ENCODE results near the gene HARBI1. TPM values are rescaled to one million over a fixed set of nuclear protein-coding genes. Genes with fewer than 3 reads are reported as not detected.

HARBI1 gene
- total RNA-seq, 1 experiment from 2014 or later: 6.3 TPM

DNA sequence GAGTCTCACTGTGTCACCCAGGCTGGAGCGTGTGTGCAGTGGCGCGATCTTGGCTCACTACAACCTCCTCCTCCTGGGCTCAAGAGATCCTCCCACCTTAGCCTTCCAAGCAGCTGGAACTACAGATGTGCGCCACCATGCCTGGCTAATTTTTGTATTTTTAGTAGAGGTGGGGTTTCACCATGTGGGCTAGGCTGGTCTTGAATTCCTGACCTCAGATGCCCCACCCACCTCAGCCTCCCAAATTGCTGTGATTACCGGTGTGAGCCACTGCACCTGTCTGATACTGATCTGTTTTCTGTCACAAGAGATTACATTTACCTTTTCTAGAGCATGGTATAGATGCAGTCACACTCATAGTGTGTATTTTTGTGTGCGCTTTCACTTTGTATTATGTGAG is 11.9 kb upstream of the HARBI1 start:
- no peak overlapping the region for H3K4me3 Mint-ChIP-seq
- DNase-seq: no peak
- no CpG with 5 or more reads among the region's 6 CpGs for WGBS (ENCODE audit: extremely low coverage, insufficient read length, low lambda C conversion rate)

More for the DNA sequence above, 11.9 kb upstream of the HARBI1 start:
- no peak for TF ChIP-seq CTCF (conservative IDR thresholded peaks at IDR 0.05)
- Histone ChIP-seq H3K79me1 (ENCODE audit: insufficient read depth, low read depth, low read length, poor library complexity, severe bottlenecking) (no peaks in the 10 kb centered on the region), H3K27me3 (ENCODE audit: insufficient read depth, low read length) (no peaks in the 10 kb centered on the region), H3K9me3 (ENCODE audit: control insufficient read depth, low read depth, low read length) (no peaks in the 10 kb centered on the region), H3K4ac (ENCODE audit: low read depth, low read length) (no peak overlapping the region), H4K91ac (ENCODE audit: insufficient read length, low read depth, low read length) (no peak overlapping the region), H4K5ac (ENCODE audit: insufficient read length, low read depth, low read length) (no peak overlapping the region), H3K9ac (ENCODE audit: extremely low read depth, insufficient read length, low read length) (no peak overlapping the region), H2BK12ac (ENCODE audit: insufficient read length, low read depth, low read length) (no peak overlapping the region), H3K23ac (ENCODE audit: insufficient read length, low read depth, low read length) (no peak overlapping the region), H3K18ac (ENCODE audit: insufficient read length, low read depth, low read length) (no peak overlapping the region), H3K23me2 (ENCODE audit: insufficient read length, low read depth, low read length, poor library complexity, severe bottlenecking) (no peaks in the 10 kb centered on the region), H4K8ac (replicated peaks; ENCODE audit: insufficient read length, low read depth, low read length) (no peak overlapping the region), H2BK5ac (ENCODE audit: insufficient read length, low read length) (no peak overlapping the region), H2AFZ (ENCODE audit: low read length) (no peak overlapping the region), H3K4me2 (ENCODE audit: insufficient read depth, insufficient read length, low read length) (no peak overlapping the region), H3K27ac (ENCODE audit: insufficient read length, low read depth, low read length) (no peak overlapping the region), H3K14ac (ENCODE audit: insufficient read depth, low read length) (no peak overlapping the region), H2BK15ac (ENCODE audit: low read depth, low read length) (no peak overlapping the region), H2BK120ac (ENCODE audit: low read depth, low read length, poor library complexity, severe bottlenecking) (no peak overlapping the region), H2AK5ac (ENCODE audit: insufficient read length, low read length) (no peak overlapping the region), H3K4me1 (ENCODE audit: insufficient read depth, low read length) (no peaks in the 10 kb centered on the region), H3K79me2 (ENCODE audit: insufficient read depth, low read length) (no peaks in the 10 kb centered on the region), H2BK20ac (ENCODE audit: low read depth, low read length, poor library complexity, severe bottlenecking) (no peak overlapping the region), H4K20me1 (ENCODE audit: control insufficient read depth, insufficient read depth, insufficient read length) (no peaks in the 10 kb centered on the region), H3K56ac (ENCODE audit: insufficient read length, low read depth, low read length) (no peak overlapping the region), H3T11ph (ENCODE audit: low read length) (no peak overlapping the region)
- Mint-ChIP-seq H3K36me3 (ENCODE audit: insufficient read depth in 1 of 3, low read depth in 3 of 3) (peaks cover 10 to 43% (median 38%) of the 10 kb centered on the region in 3 experiments), H3K27me3 (ENCODE audit: low read depth) (no peaks in the 10 kb centered on the region), H3K9me3 (no peaks in the 10 kb centered on the region), H3K4me1 (peaks cover 5% of the 10 kb centered on the region in 2 experiments; a peak in 2 of 4 replicates), H3K27ac (peak overlapping the region in 2 of 3 experiments; percentile 52 to 70; a peak in 2 of 7 replicates)
